HCT116 (cell line): ENCODE data around the gene R3HDM1. TPM values are rescaled to one million over a fixed set of nuclear protein-coding genes. Genes with fewer than 3 reads are reported as not detected.

Experiments
- ATAC-seq: fragments of 200-7000 bp; cut with Tn5 transposase; 2 replicates; pipeline ENCODE4 v1.9.1; 2020; ENCODE audit warnings: mild to moderate bottlenecking, moderate library complexity
- BruUV-seq: library from RNA; stranded (reverse); fragments of 400-500 nt; replicated peaks from 2 replicates; lab custom pipeline; 2021; lab: Mats Ljungman, UMichigan
- CTCF ChIA-PET: fragments of 300-600 bp; sonication (Branson Sonifier 250); formaldehyde crosslinking; loops from one replicate; lab custom pipeline; 2021; ENCODE audit warnings: antibody characterized with exemption; lab: Charles Lee
- POLR2A ChIA-PET: fragments of 300-600, 350-600 bp; sonication (Branson Sonifier 250); formaldehyde crosslinking; loops from one replicate; lab custom pipeline; 2021; ENCODE audit warnings: antibody characterized with exemption; lab: Charles Lee
- RAD21 ChIA-PET, 2 experiments: fragments of 300-600 bp; sonication (Branson Sonifier 250); formaldehyde crosslinking; loops; one replicate each; lab custom pipeline; 2023; ENCODE audit warnings: low total read pairs in 2 of 2; ENCODE audit not compliant: uncharacterized antibody in 2 of 2, unreplicated experiment in 2 of 2, low non-redundant PET in 1 of 2; lab: Charles Lee
- DNase-seq: peaks from one replicate; pipeline ENCODE4 v3.0.0-alpha.2; 2010; ENCODE audit warnings: low read depth, low spot score
- H2AFZ ChIP-seq: fragments of 200-600 bp; shearing (Covaris generic), sonication (generic); 2 replicates; pipeline ENCODE4 v1.6.1; 2017; ENCODE audit warnings: low read depth, mixed run types, mixed read lengths, antibody characterized with exemption, low read length; ENCODE audit not compliant: poor library complexity, severe bottlenecking
- H3K27ac ChIP-seq: 2 replicates; pipeline ENCODE4 v1.5.1; 2012; ENCODE audit warnings: low read depth, low read length
- H3K27me3 ChIP-seq: fragments of 200-600 bp; sonication (generic); 2 replicates; pipeline ENCODE4 v1.6.1; 2016; ENCODE audit warnings: mixed run types, low read length, mixed read lengths; ENCODE audit not compliant: insufficient read depth
- H3K36me3 ChIP-seq, 2 experiments: fragments of 200-500 bp in 1 of 2; fragments of 200-600 bp in 1 of 2; sonication (Bioruptor generic) in 1 of 2; sonication (generic) in 1 of 2; 2 replicates each; pipeline versions ENCODE4 v1.5.1 to v1.6.1; 2014 to 2016; ENCODE audit warnings: low read length in 2 of 2, inconsistent platforms in 1 of 2, mixed read lengths in 1 of 2, mixed run types in 1 of 2; ENCODE audit not compliant: insufficient read depth in 2 of 2, control insufficient read depth in 1 of 2
- H3K4me1 ChIP-seq, 2 experiments: fragments of 200-600 bp in 1 of 2; sonication (generic) in 1 of 2; 2 replicates each; pipeline versions ENCODE4 v1.5.1 to v1.6.1; 2012 to 2017; ENCODE audit warnings: low read length in 2 of 2, inconsistent platforms in 1 of 2, mild to moderate bottlenecking in 1 of 2, mixed read lengths in 1 of 2, mixed run types in 1 of 2, moderate library complexity in 1 of 2; ENCODE audit not compliant: insufficient read depth in 2 of 2, control insufficient read depth in 1 of 2
- H3K4me2 ChIP-seq: fragments of 200-600 bp; sonication (generic); 2 replicates; pipeline ENCODE4 v1.6.1; 2017; ENCODE audit warnings: mixed run types, low read length, mixed read lengths
- H3K4me3 ChIP-seq, 2 experiments: fragments of 200-600 bp in 1 of 2; sonication (generic) in 1 of 2; replicated peaks in 1 of 2; 2 replicates each; pipeline ENCODE4 v1.5.1; 2011 to 2016; ENCODE audit warnings: low read length in 2 of 2, control low read depth in 1 of 2, low read depth in 1 of 2, mild to moderate bottlenecking in 1 of 2, mixed read lengths in 1 of 2, mixed run types in 1 of 2
- H3K79me2 ChIP-seq: fragments of 200-600 bp; sonication (generic); 2 replicates; pipeline ENCODE4 v1.6.1; 2017; ENCODE audit warnings: mild to moderate bottlenecking, mixed run types, low read length, moderate library complexity, mixed read lengths; ENCODE audit not compliant: insufficient read depth
- H3K9ac ChIP-seq: fragments of 200-600 bp; sonication (generic); 2 replicates; pipeline ENCODE4 v1.6.1; 2016; ENCODE audit warnings: low read length, mixed read lengths
- H3K9me2 ChIP-seq: fragments of 200-600 bp; sonication (generic), shearing (Covaris generic); 2 replicates; pipeline ENCODE4 v1.6.1; 2017; ENCODE audit warnings: mixed run types, mild to moderate bottlenecking, moderate library complexity; ENCODE audit not compliant: insufficient read depth
- H3K9me3 ChIP-seq, 2 experiments: fragments of 200-500 bp in 1 of 2; fragments of 200-600 bp in 1 of 2; sonication (Bioruptor generic) in 1 of 2; sonication (generic) in 1 of 2; 2 replicates each; pipeline ENCODE4 v1.6.1; 2014 to 2017; ENCODE audit warnings: low read length in 2 of 2, mixed read lengths in 2 of 2, inconsistent platforms in 1 of 2, low read depth in 1 of 2, mild to moderate bottlenecking in 1 of 2, mixed run types in 1 of 2, moderate library complexity in 1 of 2; ENCODE audit not compliant: control insufficient read depth in 1 of 2, insufficient read depth in 1 of 2
- H4K20me1 ChIP-seq: fragments of 200-600 bp; sonication (generic), shearing (Covaris generic); 2 replicates; pipeline ENCODE4 v1.6.1; 2017; ENCODE audit warnings: mixed run types, mild to moderate bottlenecking, moderate library complexity; ENCODE audit not compliant: insufficient read depth
- ATF3 ChIP-seq: IDR thresholded peaks from 2 replicates; pipeline ENCODE4 v1.6.1; 2012
- CTCF ChIP-seq, 3 experiments: fragments of 200-600 bp in 1 of 3; sonication (generic) in 1 of 3; IDR thresholded peaks in 2 of 3; conservative IDR thresholded peaks in 1 of 3; 2 replicates each; pipeline ENCODE4 v1.5.1; 2012 to 2017; ENCODE audit warnings: low read depth in 2 of 3, low read length in 2 of 3, antibody characterized with exemption in 1 of 3, borderline replicate concordance in 1 of 3, control low read depth in 1 of 3, mild to moderate bottlenecking in 1 of 3, mixed read lengths in 1 of 3, mixed run types in 1 of 3, moderate library complexity in 1 of 3; ENCODE audit not compliant: insufficient read depth in 1 of 3
- EZH2phosphoT487 ChIP-seq: fragments of 200-600 bp; IDR thresholded peaks from 2 replicates; pipeline ENCODE4 v1.6.1; 2018; ENCODE audit warnings: antibody characterized with exemption, borderline replicate concordance
- JUND ChIP-seq: IDR thresholded peaks from 2 replicates; pipeline ENCODE4 v1.6.1; 2012
- POLR2A ChIP-seq: IDR thresholded peaks from 2 replicates; pipeline ENCODE4 v1.7.0; 2011; ENCODE audit warnings: borderline replicate concordance; ENCODE audit not compliant: insufficient read depth, insufficient read length; ENCODE audit errors: extremely low read depth
- RAD21 ChIP-seq: IDR thresholded peaks from 2 replicates; pipeline ENCODE4 v1.6.1; 2012; ENCODE audit warnings: low read depth, mild to moderate bottlenecking
- REST ChIP-seq: IDR thresholded peaks from 2 replicates; pipeline ENCODE4 v1.6.1; 2012; ENCODE audit warnings: low read depth
- YY1 ChIP-seq: IDR thresholded peaks from 2 replicates; pipeline ENCODE4 v1.6.1; 2011; ENCODE audit warnings: low read length, low read depth, moderate library complexity, mild to moderate bottlenecking; ENCODE audit not compliant: insufficient replicate concordance; ENCODE audit errors: extremely low read depth
- ZBTB33 ChIP-seq: IDR thresholded peaks from 2 replicates; pipeline ENCODE4 v1.6.1; 2011; ENCODE audit warnings: mild to moderate bottlenecking, low read length, moderate library complexity; ENCODE audit not compliant: insufficient replicate concordance; ENCODE audit errors: extremely low read depth
- ZNF274 ChIP-seq: fragments of 200-500 bp; sonication (Bioruptor generic); IDR thresholded peaks from 2 replicates; pipeline ENCODE4 v1.6.1; 2014; ENCODE audit warnings: mild to moderate bottlenecking, low read depth, low read length, inconsistent platforms
- intact Hi-C: fragments of 100-400 bp; cut with micrococcal nuclease; formaldehyde crosslinking; loops from 2 replicates; pipeline ENCODE4 v1.10.0; 2022
- total RNA-seq: library from RNA; stranded (reverse); gene quantifications from one replicate; pipeline ENCODE4 v1.2.1, GENCODE V29; 2021; ENCODE audit not compliant: unreplicated experiment

Gene R3HDM1
- total RNA-seq, 1 experiment from 2014 or later, result 43.1 TPM

- ChIA-PET POLR2A (no interaction called here), CTCF (no interaction called here), RAD21 (no interaction called here)
- intact Hi-C loops, result no loop called here
- DNase-seq (no peak), ATAC-seq (no peak)
- no peak overlapping the region for H3K27ac ChIP-seq
- H3K27me3 ChIP-seq, result no peaks in the 10 kb centered on the region
- H3K9ac ChIP-seq, result no peak overlapping the region
- H3K9me3 ChIP-seq, result no peaks in the 10 kb centered on the region
- H3K4me1 ChIP-seq, result no peaks in the 10 kb centered on the region
- H2AFZ ChIP-seq, result no peak overlapping the region
- no peak overlapping the region for H3K4me3 ChIP-seq
- TF ChIP-seq EZH2phosphoT487 (no peak), ZNF274 (no peak), JUND (no peak), ATF3 (no peak), ZBTB33 (no peak), YY1 (no peak), RAD21 (no peak), CTCF (IDR thresholded peaks at IDR 0.05 in 2 of 3, conservative IDR thresholded peaks at IDR 0.05 in 1 of 3; ENCODE audit: borderline replicate concordance in 1 of 3, insufficient read depth in 1 of 3, low read depth in 2 of 3, low read length in 2 of 3) (no peak), POLR2A (no peak), REST (no peak)
- H3K4me2 ChIP-seq, result no peak overlapping the region
- peaks cover 14 to 24% of the 10 kb centered on the region in 2 experiments for H3K36me3 ChIP-seq
- H3K9me2 ChIP-seq, result no peaks in the 10 kb centered on the region
- no peaks in the 10 kb centered on the region for H3K79me2 ChIP-seq
- H4K20me1 ChIP-seq, result no peaks in the 10 kb centered on the region
- BruUV-seq, result no TSS peak
Observed at GRCh38 chr2:135638825-135639224, 107.5 kb downstream of the R3HDM1 start.
